Measurements from ENCODE around the gene LETM1. TPM values are rescaled to one million over a fixed set of nuclear protein-coding genes. Genes with fewer than 3 reads are reported as not detected.

LETM1 gene
- total RNA-seq, 1 experiment from 2014 or later = 86.3 TPM

GRCh38 chr4:1862055-1862911 lies 6.3 kb upstream of the LETM1 start:
- H2AFZ ChIP-seq (ENCODE audit: low read length) = no peak overlapping the region
- no peaks in the 10 kb centered on the region for H4K20me1 ChIP-seq (ENCODE audit: low read length)
- H3K4me2 ChIP-seq (ENCODE audit: low read length) = no peak overlapping the region
- no peak for DNase-seq
- no peaks in the 10 kb centered on the region for H3K36me3 ChIP-seq (ENCODE audit: low read depth, low read length)
- no peak for TF ChIP-seq CTCF (conservative IDR thresholded peaks at IDR 0.05; ENCODE audit: low read depth, low read length)
- TF ChIP-seq EZH2phosphoT487 (IDR thresholded peaks at IDR 0.05; ENCODE audit: borderline replicate concordance, low read length) = no peak
- TF ChIP-seq EZH2 (IDR thresholded peaks at IDR 0.05; ENCODE audit: low read length, unreplicated experiment) = no peak
- no TSS peak for BruUV-seq (replicated peaks)
- H3K79me2 ChIP-seq (ENCODE audit: low read length) = 0 out of 2 replicates have a peak, but pooled peaks cover 4% of the 10 kb centered on the region
- intact Hi-C loops (cut with micrococcal nuclease) = no loop called here
- no peak overlapping the region for H3K4me3 ChIP-seq (ENCODE audit: low read length)
- 0 out of 2 replicates have a peak, but pooled peaks cover 3% of the 10 kb centered on the region for H3K4me1 ChIP-seq (ENCODE audit: insufficient read depth, low read length)
- H3K9ac ChIP-seq (ENCODE audit: low read length) = no peak overlapping the region
- H3K27me3 ChIP-seq (ENCODE audit: low read length) = no peaks in the 10 kb centered on the region
- ATAC-seq = no peak
- H3K9me2 ChIP-seq (replicated peaks; ENCODE audit: low read length) = no peaks in the 10 kb centered on the region
- H3K27ac ChIP-seq (ENCODE audit: low read length) = no peak overlapping the region
- no peaks in the 10 kb centered on the region for H3F3A ChIP-seq (ENCODE audit: low read length, unreplicated experiment)
- CTCF ChIA-PET = no interaction called here
- H3K9me3 ChIP-seq (ENCODE audit: low read length) = no peaks in the 10 kb centered on the region
- POLR2A ChIA-PET (ENCODE audit: unreplicated experiment) = interaction anchor here (0.6 kb wide), 1 partner anchor 150 kb away, joined by 3 read pairs; the partner anchor contains the start of gene SLBP

GRCh38 chr4:1859389-1859753 lies 3.4 kb upstream of the LETM1 start:
- intact Hi-C loops (cut with micrococcal nuclease) = no loop called here
- BruUV-seq (replicated peaks) = no TSS peak
- TF ChIP-seq EZH2 (IDR thresholded peaks at IDR 0.05; ENCODE audit: low read length, unreplicated experiment) = no peak
- no peak for TF ChIP-seq EZH2phosphoT487 (IDR thresholded peaks at IDR 0.05; ENCODE audit: borderline replicate concordance, low read length)
- TF ChIP-seq CTCF (conservative IDR thresholded peaks at IDR 0.05; ENCODE audit: low read depth, low read length) = no peak

GRCh38 chr4:1857931-1858330 lies 2.0 kb upstream of the LETM1 start:
- Histone ChIP-seq H3K9me3 (ENCODE audit: low read length) (no peaks in the 10 kb centered on the region), H3K27me3 (ENCODE audit: low read length) (no peaks in the 10 kb centered on the region), H3F3A (ENCODE audit: low read length, unreplicated experiment) (no peaks in the 10 kb centered on the region), H3K4me3 (ENCODE audit: low read length) (no peak overlapping the region), H3K4me1 (ENCODE audit: insufficient read depth, low read length) (peaks cover 9% of the 10 kb centered on the region; the same call in 1 of the 2 replicates), H3K9me2 (replicated peaks; ENCODE audit: low read length) (no peaks in the 10 kb centered on the region), H3K36me3 (ENCODE audit: low read depth, low read length) (no peaks in the 10 kb centered on the region), H3K79me2 (ENCODE audit: low read length) (peaks cover 42% of the 10 kb centered on the region), H3K27ac (ENCODE audit: low read length) (no peak overlapping the region), H2AFZ (ENCODE audit: low read length) (no peak overlapping the region), H3K4me2 (ENCODE audit: low read length) (no peak overlapping the region), H3K9ac (ENCODE audit: low read length) (no peak overlapping the region), H4K20me1 (ENCODE audit: low read length) (peaks cover 8% of the 10 kb centered on the region; the same call in 1 of the 2 replicates)
- ChIA-PET CTCF (no interaction called here), POLR2A (ENCODE audit: unreplicated experiment) (no interaction called here)
- TF ChIP-seq CTCF (conservative IDR thresholded peaks at IDR 0.05; ENCODE audit: low read depth, low read length) = no peak
- TF ChIP-seq EZH2phosphoT487 (IDR thresholded peaks at IDR 0.05; ENCODE audit: borderline replicate concordance, low read length) = no peak
- TF ChIP-seq EZH2 (IDR thresholded peaks at IDR 0.05; ENCODE audit: low read length, unreplicated experiment) = no peak
- intact Hi-C loops (cut with micrococcal nuclease) = no loop called here
- no peak for DNase-seq
- ATAC-seq = no peak
- BruUV-seq (replicated peaks) = no TSS peak

More at GRCh38 chr4:1859389-1859753, 3.4 kb upstream of the LETM1 start:
- no peaks in the 10 kb centered on the region for H3K36me3 ChIP-seq (ENCODE audit: low read depth, low read length)
- no peaks in the 10 kb centered on the region for H3K9me2 ChIP-seq (replicated peaks; ENCODE audit: low read length)
- H3K4me1 ChIP-seq (ENCODE audit: insufficient read depth, low read length) = 0 out of 2 replicates have a peak, but pooled peaks cover 6% of the 10 kb centered on the region
- DNase-seq (no peak), ATAC-seq (no peak)
- H3F3A ChIP-seq (ENCODE audit: low read length, unreplicated experiment) = no peaks in the 10 kb centered on the region
- H2AFZ ChIP-seq (ENCODE audit: low read length) = no peak overlapping the region
- no peaks in the 10 kb centered on the region for H3K27me3 ChIP-seq (ENCODE audit: low read length)
- H3K9ac ChIP-seq (ENCODE audit: low read length) = no peak overlapping the region
- no peaks in the 10 kb centered on the region for H4K20me1 ChIP-seq (ENCODE audit: low read length)
- no peak overlapping the region for H3K27ac ChIP-seq (ENCODE audit: low read length)
- no peak overlapping the region for H3K4me3 ChIP-seq (ENCODE audit: low read length)
- H3K9me3 ChIP-seq (ENCODE audit: low read length) = no peaks in the 10 kb centered on the region
- no peak overlapping the region for H3K4me2 ChIP-seq (ENCODE audit: low read length)
- POLR2A ChIA-PET (ENCODE audit: unreplicated experiment) = no interaction called here
- H3K79me2 ChIP-seq (ENCODE audit: low read length) = peaks cover 27% of the 10 kb centered on the region
- CTCF ChIA-PET = no interaction called here
